Ovary (tissue), 9 donors: ENCODE measurements around the gene TSPAN4. TPM values are rescaled to one million over a fixed set of nuclear protein-coding genes. Genes with fewer than 3 reads are reported as not detected.

ENCODE experiments used
- DNase-seq, 5 donors: peaks; one replicate each; pipeline ENCODE4 v3.0.0-alpha.2; 2019 to 2020
- H3K27ac ChIP-seq, 2 donors: fragments of 200-600 bp; one replicate each; pipeline versions ENCODE4 v1.5.1 to v1.8.0; 2019 to 2022
- H3K27me3 ChIP-seq: fragments of 200-600 bp; one replicate; pipeline ENCODE4 v1.8.0; 2022
- H3K36me3 ChIP-seq: fragments of 200-600 bp; sonication (generic); one replicate; pipeline ENCODE4 v1.5.1; 2019
- H3K4me1 ChIP-seq: one replicate; pipeline ENCODE4 v1.8.1; 2013; ENCODE audit warnings: mild to moderate bottlenecking, moderate library complexity; ENCODE audit not compliant: insufficient read depth
- H3K4me3 ChIP-seq: fragments of 200-600 bp; sonication (generic); one replicate; pipeline ENCODE4 v1.5.1; 2017
- H3K9me3 ChIP-seq, 2 donors: fragments of 200-600 bp in 1 of 2; sonication (generic) in 1 of 2; one replicate each; pipeline versions ENCODE4 v1.5.1 to v1.8.1; 2013 to 2019; ENCODE audit warnings: mild to moderate bottlenecking in 1 of 2, moderate library complexity in 1 of 2
- CTCF ChIP-seq, 3 donors: fragments of 450-650 bp in 2 of 3; fragments of 200-600 bp in 1 of 3; IDR thresholded peaks; one replicate each; pipeline versions ENCODE4 v1.5.1 to v1.8.0; 2016 to 2022; ENCODE audit warnings: antibody characterized with exemption in 3 of 3, mild to moderate bottlenecking in 1 of 3
- EP300 ChIP-seq: sonication (generic); formaldehyde crosslinking; IDR thresholded peaks from one replicate; pipeline ENCODE4 v1.6.1; 2017; ENCODE audit warnings: antibody characterized with exemption
- POLR2A ChIP-seq: fragments of 450-650 bp; IDR thresholded peaks from one replicate; pipeline ENCODE4 v1.6.1; 2017; ENCODE audit warnings: antibody characterized with exemption, mild to moderate bottlenecking, moderate library complexity
- WGBS, 3 donors: extraction: QIAGEN DNeasy Blood & Tissue Kit in 1 of 3; methylation state at CpG; one replicate each; pipeline versions ENCODE4 v1.1.5 to v1.1.7; 2013 to 2017; 5-methylcytosine and 5-hydroxymethylcytosine counted together
- intact Hi-C, 4 donors: fragments of 100-400 bp; cut with DNase I; formaldehyde crosslinking; loops; one replicate each; pipeline versions ENCODE4 v1.11.0 to v1.15.1; 2022 to 2023
- polyA plus RNA-seq, 2 donors: library from polyadenylated mRNA; stranded (reverse); fragments of 200-250 nt in 1 of 2; fragments of 350-450 nt in 1 of 2; fragmentation: Illumina TruSeq in 1 of 2; extraction: RNeasy Lipid Tissue Mini Kit (QIAGEN cat#74804) in 1 of 2; gene quantifications; one replicate each; pipeline ENCODE4 v1.2.3, GENCODE V29; 2013 to 2014
- total RNA-seq, 7 donors: library from RNA; depleted of rRNA in 2 of 7; stranded (reverse); fragments of >200 nt in 2 of 7; fragmentation: NEBNext Ultra II Directional in 3 of 7; extraction: Animal tissue kit (Norgen Biotek cat#: 25700) in 3 of 7; gene quantifications; one replicate each; pipeline versions ENCODE4 v1.1.0 to v1.2.4, GENCODE V29; 2016 to 2023
- donor health status: DM: no; HTN: no; CAD: no; lungs with moderate emphysema.
- donor health status: DM: no; HTN: no; CAD: no.
- donor health status: Bipolar disorder and iron deficiency.
- donor health status: DM: yes; HTN: yes; CAD: no.
- donor health status: DM: no; HTN: no; CAD: no.
- donor health status: DM: yes; HTN: yes; CAD: no.

The TSPAN4 gene
- total and polyA plus RNA-seq, 9 donors, result 6.4 to 124 (median 89.7) TPM

GRCh38 chr11:890794-891540 lies 48.3 kb downstream of the TSPAN4 start:
- Histone ChIP-seq H3K27me3 (no peaks in the 10 kb centered on the region), H3K27ac (no peak overlapping the region), H3K4me1 (no peaks in the 10 kb centered on the region), H3K9me3 (no peaks in the 10 kb centered on the region), H3K36me3 (no peaks in the 10 kb centered on the region), H3K4me3 (no peak overlapping the region)
- TF ChIP-seq EP300 (no peak), CTCF (IDR thresholded peaks at IDR 0.05) (no peak), POLR2A (no peak)
- intact Hi-C loops, result no loop called here
- DNase-seq, result no peak
- 71 to 75% (median 71%) methylated on average over 26 to 27 of the region's 27 CpGs for WGBS, 3 donors

GRCh38 chr11:893008-893654 lies 50.5 kb downstream of the TSPAN4 start:
- WGBS, 3 donors, result 81 to 86% (median 83%) methylated on average over 9 to 13 of the region's 13 CpGs
- H3K4me3 ChIP-seq, result no peak overlapping the region
- intact Hi-C loops, result no loop called here
- H3K9me3 ChIP-seq, result no peaks in the 10 kb centered on the region
- H3K27me3 ChIP-seq, result no peaks in the 10 kb centered on the region
- no peaks in the 10 kb centered on the region for H3K36me3 ChIP-seq
- DNase-seq, result no peak
- H3K27ac ChIP-seq, result no peak overlapping the region
- TF ChIP-seq POLR2A (no peak), CTCF (IDR thresholded peaks at IDR 0.05) (no peak), EP300 (no peak)
- H3K4me1 ChIP-seq, result no peaks in the 10 kb centered on the region

GRCh38 chr11:894575-895201 lies 52.0 kb downstream of the TSPAN4 start:
- intact Hi-C loops, result no loop called here
- WGBS, 3 donors, result 85 to 96% (median 91%) methylated on average over 12 of the region's 12 CpGs
- no peak for TF ChIP-seq CTCF (IDR thresholded peaks at IDR 0.05)
- no peak for TF ChIP-seq EP300
- no peak for TF ChIP-seq POLR2A
- no peak overlapping the region for H3K4me3 ChIP-seq
- no peaks in the 10 kb centered on the region for H3K27me3 ChIP-seq
- no peaks in the 10 kb centered on the region for H3K9me3 ChIP-seq
- no peaks in the 10 kb centered on the region for H3K36me3 ChIP-seq
- H3K4me1 ChIP-seq, result no peaks in the 10 kb centered on the region
- no peak for DNase-seq
- no peak overlapping the region for H3K27ac ChIP-seq

- Histone ChIP-seq H3K9me3 (no peaks in the 10 kb centered on the region), H3K36me3 (no peaks in the 10 kb centered on the region), H3K27me3 (no peaks in the 10 kb centered on the region), H3K27ac (no peak overlapping the region), H3K4me3 (no peak overlapping the region), H3K4me1 (no peaks in the 10 kb centered on the region)
- no peak for DNase-seq
- 75 to 88% (median 84%) methylated on average over 26 of the region's 26 CpGs for WGBS, 3 donors
- intact Hi-C loops, result no loop called here
- no peak for TF ChIP-seq CTCF (IDR thresholded peaks at IDR 0.05)
These were observed 52.9 kb downstream of the TSPAN4 start for GRCh38 chr11:895331-896110.
